K562 (cell line): ENCODE results near the gene PTGR1. TPM values are rescaled to one million over a fixed set of nuclear protein-coding genes. Genes with fewer than 3 reads are reported as not detected.

Experiments
- KDM5B ChIP-seq: fragments of 200-600 bp; sonication (generic); IDR thresholded peaks from 2 replicates; pipeline ENCODE4 v1.6.1; 2012; ENCODE audit warnings: low read depth, mild to moderate bottlenecking, moderate library complexity, low read length, control low read depth, inconsistent platforms; ENCODE audit not compliant: insufficient replicate concordance
- MEF2D ChIP-seq: conservative IDR thresholded peaks from 2 replicates; pipeline ENCODE4 v1.6.1; 2016; ENCODE audit warnings: low read depth, missing genetic modification characterization, missing compliant biosample characterization
- MTA2 ChIP-seq: fragments of 450-650 bp; IDR thresholded peaks from 2 replicates; pipeline ENCODE4 v1.6.1; 2016; ENCODE audit warnings: low read depth
- NCOR1 ChIP-seq: fragments of 450-650 bp; IDR thresholded peaks from 2 replicates; pipeline ENCODE4 v1.6.1; 2016; ENCODE audit warnings: mild to moderate bottlenecking, moderate library complexity
- NFE2 ChIP-seq: IDR thresholded peaks from 2 replicates; pipeline ENCODE4 v1.6.1; 2014; ENCODE audit warnings: antibody characterized with exemption, low read depth
- SMAD3 ChIP-seq: fragments of 450-650 bp; formaldehyde crosslinking; conservative IDR thresholded peaks from 2 replicates; pipeline ENCODE4 v1.4.0; 2020; ENCODE audit warnings: mild to moderate bottlenecking
- TOE1 ChIP-seq, 2 experiments: fragments of 450-650 bp in 1 of 2; sonication (generic) in 1 of 2; formaldehyde crosslinking in 1 of 2; IDR thresholded peaks; 2 replicates each; pipeline versions ENCODE4 v1.7.1 to v1.8.0; 2016 to 2022; ENCODE audit warnings: borderline replicate concordance in 2 of 2, mild to moderate bottlenecking in 2 of 2, antibody characterized with exemption in 1 of 2, inconsistent platforms in 1 of 2, low read depth in 1 of 2, missing genetic modification reagents in 1 of 2, moderate library complexity in 1 of 2
- ZNF274 ChIP-seq: IDR thresholded peaks from 2 replicates; pipeline ENCODE4 v1.6.1; 2011; ENCODE audit warnings: low read depth, mild to moderate bottlenecking, low read length, moderate library complexity, borderline replicate concordance
- polyA plus RNA-seq, 8 experiments: library from polyadenylated mRNA; depleted of rRNA in 4 of 8; stranded (reverse) in 5 of 8; unstranded in 3 of 8; fragments of >200 nt; fragmentation: Nextera tagmentation in 2 of 8; fragmentation: Illumina TruSeq in 1 of 8; extraction: Ambion mirVana in 2 of 8; extraction: Trizol in 1 of 8; gene quantifications; 2 replicates each; pipeline versions ENCODE4 v1.2.1 to v1.2.3, GENCODE V29; 2011 to 2014; ENCODE audit warnings: inconsistent platforms in 1 of 8, missing spikeins in 1 of 8
- total RNA-seq, 7 experiments: library from RNA; depleted of rRNA in 6 of 7; stranded (reverse); fragments of >200 nt in 6 of 7; fragmentation: Illumina TruSeq in 2 of 7; extraction: Trizol in 2 of 7; gene quantifications; 2 replicates each; pipeline versions ENCODE4 v1.2.1 to v1.2.3, GENCODE V29; 2011 to 2021; ENCODE audit warnings: low replicate concordance in 1 of 7
- TF ChIP-seq, protein P1 (sequence below): fragments of 250-450 bp; sonication (Bioruptor Pico); IDR thresholded peaks from 2 replicates; pipeline ENCODE4 v1.4.0; 2020; ENCODE audit warnings: mild to moderate bottlenecking, moderate library complexity

PTGR1 gene
- total and polyA plus RNA-seq, 9 of the 15 experiments (the other 6 are each of a cell fraction or from before 2014, with no cell fraction given), result 0.22 TPM; not detected in 8

- TF ChIP-seq MEF2D (tag) (no peak), NCOR1 (no peak), TOE1 (IDR thresholded peaks at IDR 0.05; ENCODE audit: borderline replicate concordance) (no peak), TOE1 (CRISPR knock-in tag; IDR thresholded peaks at IDR 0.05; ENCODE audit: borderline replicate concordance, low read depth) (no peak), KDM5B (no peak), MTA2 (no peak), NFE2 (no peak), SMAD3 (CRISPR knock-in tag) (no peak), ZNF274 (no peak)
- TF ChIP-seq, protein P1, sequence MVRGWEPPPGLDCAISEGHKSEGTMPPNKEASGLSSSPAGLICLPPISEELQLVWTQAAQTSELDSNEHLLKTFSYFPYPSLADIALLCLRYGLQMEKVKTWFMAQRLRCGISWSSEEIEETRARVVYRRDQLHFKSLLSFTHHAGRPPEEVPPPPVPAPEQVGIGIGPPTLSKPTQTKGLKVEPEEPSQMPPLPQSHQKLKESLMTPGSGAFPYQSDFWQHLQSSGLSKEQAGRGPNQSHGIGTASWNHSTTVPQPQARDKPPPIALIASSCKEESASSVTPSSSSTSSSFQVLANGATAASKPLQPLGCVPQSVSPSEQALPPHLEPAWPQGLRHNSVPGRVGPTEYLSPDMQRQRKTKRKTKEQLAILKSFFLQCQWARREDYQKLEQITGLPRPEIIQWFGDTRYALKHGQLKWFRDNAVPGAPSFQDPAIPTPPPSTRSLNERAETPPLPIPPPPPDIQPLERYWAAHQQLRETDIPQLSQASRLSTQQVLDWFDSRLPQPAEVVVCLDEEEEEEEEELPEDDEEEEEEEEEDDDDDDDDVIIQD (CRISPR knock-in tag), result no peak
Observed at GRCh38 chr9:111645806-111646205, 46.4 kb upstream of the PTGR1 start (continued).
